OCI-LY1 (cell line): Measurements from ENCODE around the gene R3HDM1.

ENCODE experiments used
- H2AFZ ChIP-seq: fragments of 200-600 bp; sonication (generic), shearing (Covaris generic); 2 replicates; pipeline ENCODE4 v1.6.0; 2014; ENCODE audit warnings: antibody characterized with exemption, mild to moderate bottlenecking, low read length
- H3F3A ChIP-seq: fragments of 200-600 bp; sonication (generic), shearing (Covaris generic); 2 replicates; pipeline ENCODE4 v1.6.0; 2014; ENCODE audit warnings: mild to moderate bottlenecking, antibody characterized with exemption, low read length, moderate library complexity; ENCODE audit not compliant: insufficient read depth
- H3K27ac ChIP-seq: fragments of 200-600 bp; sonication (generic); 2 replicates; pipeline ENCODE4 v1.5.1; 2014; ENCODE audit warnings: low read length, mixed run types, mild to moderate bottlenecking, low read depth; ENCODE audit not compliant: poor library complexity, severe bottlenecking
- H3K27me3 ChIP-seq: fragments of 200-600 bp; sonication (generic); 2 replicates; pipeline ENCODE4 v1.6.0; 2014; ENCODE audit warnings: antibody characterized with exemption, mild to moderate bottlenecking, low read length, moderate library complexity; ENCODE audit not compliant: insufficient read depth
- H3K36me3 ChIP-seq: fragments of 200-600 bp; sonication (generic); 2 replicates; pipeline ENCODE4 v1.6.1; 2014; ENCODE audit warnings: mild to moderate bottlenecking, antibody characterized with exemption, low read length, moderate library complexity, mixed read lengths; ENCODE audit not compliant: insufficient read depth
- H3K4me1 ChIP-seq: fragments of 200-600 bp; sonication (generic); 2 replicates; pipeline ENCODE4 v1.5.1; 2014; ENCODE audit warnings: mild to moderate bottlenecking, low read length, moderate library complexity; ENCODE audit not compliant: insufficient read depth, severe bottlenecking
- H3K4me2 ChIP-seq: fragments of 200-600 bp; sonication (generic), shearing (Covaris generic); 2 replicates; pipeline ENCODE4 v1.6.1; 2014; ENCODE audit warnings: low read length
- H3K4me3 ChIP-seq: fragments of 200-600 bp; sonication (generic); 2 replicates; pipeline ENCODE4 v1.5.1; 2014; ENCODE audit warnings: low read length, low read depth, mild to moderate bottlenecking, mixed read lengths; ENCODE audit not compliant: poor library complexity, severe bottlenecking
- H3K79me2 ChIP-seq: fragments of 200-600 bp; shearing (Covaris generic); 2 replicates; pipeline ENCODE4 v1.6.1; 2016; ENCODE audit warnings: mixed run types, low read length, mixed read lengths; ENCODE audit not compliant: insufficient read depth
- H3K9ac ChIP-seq: fragments of 200-600 bp; sonication (generic), shearing (Covaris generic); 2 replicates; pipeline ENCODE4 v1.6.1; 2014; ENCODE audit warnings: mild to moderate bottlenecking, low read length, mixed read lengths
- H3K9me2 ChIP-seq: fragments of 200-600 bp; sonication (generic), shearing (Covaris generic); 2 replicates; pipeline ENCODE4 v1.6.1; 2014; ENCODE audit warnings: low read depth, mild to moderate bottlenecking, low read length, mixed read lengths
- H3K9me3 ChIP-seq: fragments of 200-600 bp; shearing (Covaris generic); 2 replicates; pipeline ENCODE4 v1.6.1; 2014; ENCODE audit warnings: low read length, mixed read lengths
- H4K20me1 ChIP-seq: fragments of 200-600 bp; sonication (generic), shearing (Covaris generic); 2 replicates; pipeline ENCODE4 v1.6.0; 2016; ENCODE audit warnings: mild to moderate bottlenecking, low read length; ENCODE audit not compliant: insufficient read depth
- CTCF ChIP-seq: fragments of 200-600 bp; sonication (generic), shearing (Covaris generic); IDR thresholded peaks from 2 replicates; pipeline ENCODE4 v1.5.1; 2017; ENCODE audit warnings: mild to moderate bottlenecking, antibody characterized with exemption, low read length, moderate library complexity, mixed read lengths
- EZH2 ChIP-seq: fragments of 200-600 bp; sonication (generic), shearing (Covaris generic); IDR thresholded peaks from 2 replicates; pipeline ENCODE4 v1.8.0; 2017; ENCODE audit warnings: borderline replicate concordance, mixed run types, mild to moderate bottlenecking, antibody characterized with exemption, low read length, moderate library complexity, mixed read lengths

R3HDM1 gene

GRCh38 chr2:135607561-135607960, 76.3 kb downstream of the R3HDM1 start:
- Histone ChIP-seq H2AFZ (no peak overlapping the region), H3K79me2 (no peaks in the 10 kb centered on the region), H3K9ac (no peak overlapping the region), H3K36me3 (peaks cover 62% of the 10 kb centered on the region), H3K4me1 (no peaks in the 10 kb centered on the region), H3K27me3 (no peaks in the 10 kb centered on the region), H4K20me1 (no peaks in the 10 kb centered on the region), H3K9me2 (no peaks in the 10 kb centered on the region), H3K9me3 (no peaks in the 10 kb centered on the region), H3K4me3 (no peak overlapping the region), H3K27ac (no peak overlapping the region), H3K4me2 (no peak overlapping the region), H3F3A (no peaks in the 10 kb centered on the region; the same call in 1 of the 2 replicates)
- TF ChIP-seq CTCF (no peak), EZH2 (no peak)

DNA sequence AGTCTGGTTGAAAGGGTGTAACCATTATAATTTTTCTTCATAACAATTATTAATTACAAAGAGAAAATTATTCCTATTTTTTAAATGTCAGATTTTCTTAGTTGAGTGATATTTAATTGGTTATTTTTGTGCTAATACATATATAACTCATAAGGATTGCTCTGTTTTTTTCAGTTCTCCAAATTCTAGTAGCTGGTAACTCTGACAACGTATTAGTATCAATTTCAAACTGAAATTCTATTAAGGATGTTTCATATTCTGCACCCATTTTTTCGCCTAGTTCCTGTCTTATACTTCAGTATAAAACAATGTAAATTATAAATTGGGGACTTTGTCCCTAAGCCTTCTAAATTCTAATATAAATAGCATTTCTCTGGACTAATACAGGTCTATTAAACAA, 81.0 kb downstream of the R3HDM1 start:
- H3F3A ChIP-seq: no peaks in the 10 kb centered on the region; the same call in 1 of the 2 replicates
- H3K4me1 ChIP-seq: no peaks in the 10 kb centered on the region
- H3K9me2 ChIP-seq: no peaks in the 10 kb centered on the region
- H3K4me2 ChIP-seq: no peak overlapping the region
- no peak overlapping the region for H3K4me3 ChIP-seq
- no peaks in the 10 kb centered on the region for H3K9me3 ChIP-seq
- H3K27ac ChIP-seq: no peak overlapping the region
- peaks cover 29% of the 10 kb centered on the region for H3K36me3 ChIP-seq
- no peak overlapping the region for H3K9ac ChIP-seq
- no peaks in the 10 kb centered on the region for H3K27me3 ChIP-seq
- H2AFZ ChIP-seq: no peak overlapping the region
- H4K20me1 ChIP-seq: no peaks in the 10 kb centered on the region
- no peak for TF ChIP-seq EZH2
- no peak for TF ChIP-seq CTCF
- H3K79me2 ChIP-seq: no peaks in the 10 kb centered on the region

DNA sequence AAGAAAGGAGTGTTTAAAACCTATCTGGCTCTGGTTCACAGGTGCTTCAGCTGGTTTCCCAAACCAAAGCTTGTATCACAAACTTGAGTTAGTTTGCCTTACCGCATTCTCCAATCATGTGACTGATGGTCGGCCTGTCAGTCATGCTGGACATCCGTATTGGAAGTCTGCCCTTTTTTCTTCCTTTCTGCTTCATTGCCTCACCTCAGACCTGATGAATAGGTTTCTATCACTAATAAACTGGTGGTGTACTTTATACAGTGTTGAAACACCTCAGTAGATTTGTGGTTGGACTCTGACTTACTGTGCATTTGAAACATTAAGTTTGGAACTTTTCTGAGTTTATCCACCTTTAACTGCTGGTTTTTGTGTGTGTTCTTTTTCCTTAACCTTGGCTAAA, 84.1 kb downstream of the R3HDM1 start:
- H3K27ac ChIP-seq: no peak overlapping the region
- H3F3A ChIP-seq: no peaks in the 10 kb centered on the region
- H4K20me1 ChIP-seq: no peaks in the 10 kb centered on the region
- H3K4me1 ChIP-seq: no peaks in the 10 kb centered on the region
- no peak overlapping the region for H3K4me2 ChIP-seq
- H3K9ac ChIP-seq: no peak overlapping the region
- H3K9me3 ChIP-seq: no peaks in the 10 kb centered on the region
- H3K27me3 ChIP-seq: no peaks in the 10 kb centered on the region
- TF ChIP-seq EZH2 (no peak), CTCF (no peak)
- no peaks in the 10 kb centered on the region for H3K79me2 ChIP-seq
- no peak overlapping the region for H2AFZ ChIP-seq
- H3K4me3 ChIP-seq: no peak overlapping the region
- no peaks in the 10 kb centered on the region for H3K9me2 ChIP-seq
- H3K36me3 ChIP-seq: peaks cover 10% of the 10 kb centered on the region; the same call in 1 of the 2 replicates
